ENCODE measurements around the gene CDH23.

CDH23 gene

GRCh38 chr10:71696628-71697326 is 300.1 kb downstream of the CDH23 start:
- DNase-seq = peak; percentile 55

- DNase-seq = peak; percentile 19
These were observed 301.4 kb downstream of the CDH23 start for GRCh38 chr10:71697938-71698709.

GRCh38 chr10:71698737-71699136 is 302.0 kb downstream of the CDH23 start:
- DNase-seq = no peak

- DNase-seq = no peak
These were observed 304.1 kb downstream of the CDH23 start for GRCh38 chr10:71700731-71701368.

GRCh38 chr10:71701496-71702132 is 304.9 kb downstream of the CDH23 start:
- DNase-seq = no peak

GRCh38 chr10:71703577-71703976 is 306.9 kb downstream of the CDH23 start:
- no peak for DNase-seq

GRCh38 chr10:71704816-71705215 is 308.1 kb downstream of the CDH23 start:
- no peak for DNase-seq

GRCh38 chr10:71705582-71705981 is 308.9 kb downstream of the CDH23 start:
- DNase-seq = no peak

GRCh38 chr10:71706216-71707121 is 309.7 kb downstream of the CDH23 start:
- no peak for DNase-seq

GRCh38 chr10:71707240-71707789 is 310.6 kb downstream of the CDH23 start:
- DNase-seq = no peak

GRCh38 chr10:71708301-71708703 is 311.6 kb downstream of the CDH23 start:
- DNase-seq = peak; percentile 59

GRCh38 chr10:71708897-71709882 is 312.5 kb downstream of the CDH23 start:
- DNase-seq = no peak

GRCh38 chr10:71710519-71710918 is 313.8 kb downstream of the CDH23 start:
- no peak for DNase-seq

- no peak for DNase-seq
These were observed 314.4 kb downstream of the CDH23 start for GRCh38 chr10:71711052-71711623.

- DNase-seq = no peak
These were observed 315.4 kb downstream of the CDH23 start for GRCh38 chr10:71712170-71712569.

- DNase-seq = no peak
These were observed 315.9 kb downstream of the CDH23 start for GRCh38 chr10:71712572-71713134.

- peak; percentile 39 for DNase-seq
These were observed 316.7 kb downstream of the CDH23 start for GRCh38 chr10:71713135-71714030.

GRCh38 chr10:71714031-71714410 is 317.3 kb downstream of the CDH23 start:
- no peak for DNase-seq

- DNase-seq = no peak
These were observed 317.9 kb downstream of the CDH23 start for GRCh38 chr10:71714592-71714991.

Measured in CD4-positive, alpha-beta T cell treated with Interferon gamma for 1 hour (primary cell).